Heart right ventricle (tissue), 16 donors: ENCODE data around the gene IMPG2. TPM values are rescaled to one million over a fixed set of nuclear protein-coding genes. Genes with fewer than 3 reads are reported as not detected.

Experiments
- ATAC-seq, 8 donors: fragments of 200-7000 bp; cut with Tn5 transposase; one replicate each; pipeline ENCODE4 v1.9.1; 2020; ENCODE audit warnings: mild to moderate bottlenecking in 8 of 8, moderate library complexity in 8 of 8, moderate number of reproducible peaks in 1 of 8
- DNase-seq, 2 donors: peaks; one replicate each; pipeline ENCODE4 v3.0.0-alpha.2; 2020
- H3K27ac ChIP-seq, 10 donors: fragments of 200-600 bp; sonication (generic) in 2 of 10; one replicate each; pipeline versions ENCODE4 v1.5.0 to v1.8.0; 2020 to 2022; ENCODE audit warnings: mild to moderate bottlenecking in 3 of 10
- H3K27me3 ChIP-seq, 7 donors: fragments of 200-600 bp; one replicate each; pipeline ENCODE4 v1.8.0; 2021 to 2022; ENCODE audit warnings: mild to moderate bottlenecking in 2 of 7
- H3K36me3 ChIP-seq, 9 donors: fragments of 200-600 bp; sonication (generic) in 1 of 9; one replicate each; pipeline versions ENCODE4 v1.5.0 to v1.8.0; 2020 to 2022; ENCODE audit warnings: mild to moderate bottlenecking in 2 of 9
- H3K4me1 ChIP-seq, 9 donors: fragments of 200-600 bp; sonication (generic) in 1 of 9; one replicate each; pipeline versions ENCODE4 v1.5.0 to v1.8.0; 2020 to 2022; ENCODE audit warnings: mild to moderate bottlenecking in 4 of 9
- H3K4me3 ChIP-seq, 10 donors: fragments of 200-600 bp; sonication (generic) in 2 of 10; one replicate each; pipeline versions ENCODE4 v1.5.0 to v1.8.0; 2020 to 2022; ENCODE audit warnings: mild to moderate bottlenecking in 7 of 10, moderate library complexity in 2 of 10
- H3K9me3 ChIP-seq, 11 donors: fragments of 200-600 bp in 10 of 11; sonication (generic) in 2 of 11; one replicate each; pipeline versions ENCODE4 v1.5.0 to v1.8.0; 2013 to 2022; ENCODE audit warnings: mild to moderate bottlenecking in 2 of 11, control low read depth in 1 of 11, moderate library complexity in 1 of 11
- WGBS, 2 donors: extraction: QIAGEN DNeasy Blood & Tissue Kit; methylation state at CpG; one replicate each; pipeline ENCODE4 v1.1.7; 2013; ENCODE audit warnings: inconsistent platforms in 1 of 2; 5-methylcytosine and 5-hydroxymethylcytosine counted together
- intact Hi-C, 10 donors: fragments of 100-400 bp; cut with DNase I; formaldehyde crosslinking; loops; one replicate each; pipeline versions ENCODE4 v1.11.1 to v1.14.2; 2022
- polyA plus RNA-seq, 2 donors: library from polyadenylated mRNA; stranded (reverse); fragments of 200-250 nt; gene quantifications; one replicate each; pipeline ENCODE4 v1.2.3, GENCODE V29; 2013
- total RNA-seq, 10 donors: library from RNA; stranded (reverse); fragmentation: NEBNext Ultra II Directional in 3 of 10; extraction: Animal tissue kit (Norgen Biotek cat#: 25700) in 3 of 10; gene quantifications; one replicate each; pipeline versions ENCODE4 v1.2.1 to v1.2.4, GENCODE V29; 2021 to 2023
- TF ChIP-seq, protein P1 (sequence below), 9 donors: fragments of 200-600 bp; sonication (generic) in 2 of 9; IDR thresholded peaks; one replicate each; pipeline versions ENCODE4 v1.5.0 to v1.8.0; 2021 to 2022; ENCODE audit warnings: antibody characterized with exemption in 9 of 9, mild to moderate bottlenecking in 5 of 9, moderate library complexity in 1 of 9
- donor health status: Arrhythmogenic right ventricular cardiomyopathy.
- donor health status: ischemic (EF 13 %, LVEDD 7.1; RV severe dilation, severe dysfunction).
- donor health status: healthy with polysubstance abuse.
- donor health status: DM: no; HTN: yes; CAD: no.
- donor health status: DM: no; HTN: no; CAD: no.
- donor health status: ischemic (EF 25% LVEDD 6.9; RV normal size, moderate dysfunction).
- donor health status: ischemic (EF 25% LVEDD 5.7; RV mildly dilated, moderate dysfunction).
- donor health status: healthy.
- donor health status: DM: yes; HTN: yes; CAD: no.
- donor health status: Ischemic cardiomyopathy.
- donor health status: ischemic (EF 35%, LVEDD 5.7; RV mildly dilated, moderate dysfunction).
- donor health status: nonischemic (EF 11% LVEDD 7.7; RV severe dilation, severe dysfunction).
- donor health status: DM: yes; HTN: yes; CAD: no.
- donor health status: PGD.
- donor health status: ischemic (EF 29% LVEDD 5.4; RV normal size, mild dysfunction).
- donor health status: nonischemic (EF 23%, LVEDD 6.1; RV moderate dilation, normal function).

Gene IMPG2
- total and polyA plus RNA-seq, 12 donors, result 0.04 to 0.40 (median 0.21) TPM; not detected in 1

DNA sequence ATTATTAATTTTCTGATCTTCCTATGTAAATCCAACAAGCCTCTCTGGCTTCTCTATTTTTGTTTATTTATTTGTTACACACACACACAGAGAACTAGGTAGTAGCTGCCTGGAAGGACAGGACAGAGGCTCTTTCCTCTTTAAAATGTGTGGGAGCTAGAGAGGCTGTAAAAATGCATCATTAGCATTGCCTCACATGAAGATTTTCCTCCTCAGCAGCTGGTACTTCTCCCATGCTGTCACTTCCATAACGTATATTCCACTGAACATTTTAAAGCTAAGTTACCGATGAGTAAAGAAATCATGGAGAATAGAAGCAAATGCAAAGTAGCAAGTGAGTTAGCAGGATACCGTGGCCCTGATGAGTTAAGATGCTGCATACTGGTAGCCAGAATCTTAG is 63.9 kb downstream of the IMPG2 start:
- ATAC-seq, result no peak
- Histone ChIP-seq H3K27ac (no peak overlapping the region), H3K36me3 (no peaks in the 10 kb centered on the region), H3K4me1 (peaks cover 0 to 8% (median 2%) of the 10 kb centered on the region in 9 donors), H3K27me3 (no peaks in the 10 kb centered on the region), H3K4me3 (no peak overlapping the region), H3K9me3 (no peaks in the 10 kb centered on the region)
- TF ChIP-seq, protein P1, sequence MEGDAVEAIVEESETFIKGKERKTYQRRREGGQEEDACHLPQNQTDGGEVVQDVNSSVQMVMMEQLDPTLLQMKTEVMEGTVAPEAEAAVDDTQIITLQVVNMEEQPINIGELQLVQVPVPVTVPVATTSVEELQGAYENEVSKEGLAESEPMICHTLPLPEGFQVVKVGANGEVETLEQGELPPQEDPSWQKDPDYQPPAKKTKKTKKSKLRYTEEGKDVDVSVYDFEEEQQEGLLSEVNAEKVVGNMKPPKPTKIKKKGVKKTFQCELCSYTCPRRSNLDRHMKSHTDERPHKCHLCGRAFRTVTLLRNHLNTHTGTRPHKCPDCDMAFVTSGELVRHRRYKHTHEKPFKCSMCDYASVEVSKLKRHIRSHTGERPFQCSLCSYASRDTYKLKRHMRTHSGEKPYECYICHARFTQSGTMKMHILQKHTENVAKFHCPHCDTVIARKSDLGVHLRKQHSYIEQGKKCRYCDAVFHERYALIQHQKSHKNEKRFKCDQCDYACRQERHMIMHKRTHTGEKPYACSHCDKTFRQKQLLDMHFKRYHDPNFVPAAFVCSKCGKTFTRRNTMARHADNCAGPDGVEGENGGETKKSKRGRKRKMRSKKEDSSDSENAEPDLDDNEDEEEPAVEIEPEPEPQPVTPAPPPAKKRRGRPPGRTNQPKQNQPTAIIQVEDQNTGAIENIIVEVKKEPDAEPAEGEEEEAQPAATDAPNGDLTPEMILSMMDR (IDR thresholded peaks at IDR 0.05), result no peak
- no peak for DNase-seq
- intact Hi-C loops, result loop anchor here in 1 of 10 donors (10.0 kb wide), 1 partner anchor 1088 kb away; no protein-coding TSS in a partner anchor
- 75 to 80% methylated on average over 3 of the region's 3 CpGs for WGBS, 2 donors

DNA sequence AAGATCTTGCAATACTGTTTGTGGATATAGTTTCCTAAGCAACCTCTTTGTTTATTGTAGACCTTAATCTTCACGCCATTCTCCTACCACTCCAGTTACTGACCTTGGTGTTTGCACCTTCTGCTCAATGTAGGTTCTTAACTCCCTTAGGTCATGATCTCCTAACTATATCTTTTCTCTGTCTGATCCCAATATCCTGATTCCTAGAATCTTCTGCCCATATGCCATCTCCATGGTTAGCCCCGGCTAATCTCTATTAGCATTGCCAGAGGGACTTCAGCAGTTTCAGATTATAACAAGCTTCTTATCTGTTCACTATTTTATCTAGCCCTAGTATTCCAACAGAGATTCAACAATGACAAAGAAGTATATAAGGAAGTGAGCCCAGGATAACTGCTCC is 64.9 kb downstream of the IMPG2 start:
- intact Hi-C loops, result loop anchor here in 1 of 10 donors (10.0 kb wide), 1 partner anchor 1089 kb away; no protein-coding TSS in a partner anchor
- Histone ChIP-seq H3K27me3 (no peaks in the 10 kb centered on the region), H3K4me3 (no peak overlapping the region), H3K27ac (no peak overlapping the region), H3K4me1 (no peaks in the 10 kb centered on the region), H3K9me3 (no peaks in the 10 kb centered on the region), H3K36me3 (no peaks in the 10 kb centered on the region)
- TF ChIP-seq, protein P1 (IDR thresholded peaks at IDR 0.05), result no peak
- ATAC-seq (no peak), DNase-seq (no peak)
- WGBS, 2 donors, result 77 to 79% methylated on average over 2 of the region's 2 CpGs

DNA sequence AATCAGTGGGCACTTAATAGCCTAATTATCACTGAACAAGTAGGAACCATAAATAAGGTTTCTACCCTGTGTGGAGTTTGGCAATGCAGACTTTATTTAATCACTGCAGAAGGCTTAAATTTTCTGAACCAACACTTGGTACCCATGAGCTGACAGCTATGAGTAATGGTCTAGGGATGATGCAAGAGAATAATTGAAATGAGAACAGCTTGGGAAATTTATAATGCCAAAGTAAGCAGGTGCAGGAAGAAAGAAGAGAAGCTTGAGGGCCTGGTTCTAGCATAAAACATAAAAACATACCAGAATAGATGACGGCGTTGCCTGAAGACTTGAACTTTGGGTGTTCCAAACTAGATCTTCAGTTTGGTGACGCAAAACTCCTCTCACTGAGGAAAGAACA is 67.0 kb downstream of the IMPG2 start:
- Histone ChIP-seq H3K4me3 (no peak overlapping the region), H3K4me1 (peaks cover 0 to 4% (median 0%) of the 10 kb centered on the region in 9 donors), H3K9me3 (no peaks in the 10 kb centered on the region), H3K27ac (no peak overlapping the region), H3K27me3 (no peaks in the 10 kb centered on the region), H3K36me3 (no peaks in the 10 kb centered on the region)
- TF ChIP-seq, protein P1 (IDR thresholded peaks at IDR 0.05), result no peak
- ATAC-seq (no peak), DNase-seq (no peak)
- WGBS, 2 donors, result 96 to 99% methylated on average over 3 of the region's 3 CpGs
- intact Hi-C loops, result loop anchor here in 1 of 10 donors (10.0 kb wide), 1 partner anchor 1091 kb away; no protein-coding TSS in a partner anchor

DNA sequence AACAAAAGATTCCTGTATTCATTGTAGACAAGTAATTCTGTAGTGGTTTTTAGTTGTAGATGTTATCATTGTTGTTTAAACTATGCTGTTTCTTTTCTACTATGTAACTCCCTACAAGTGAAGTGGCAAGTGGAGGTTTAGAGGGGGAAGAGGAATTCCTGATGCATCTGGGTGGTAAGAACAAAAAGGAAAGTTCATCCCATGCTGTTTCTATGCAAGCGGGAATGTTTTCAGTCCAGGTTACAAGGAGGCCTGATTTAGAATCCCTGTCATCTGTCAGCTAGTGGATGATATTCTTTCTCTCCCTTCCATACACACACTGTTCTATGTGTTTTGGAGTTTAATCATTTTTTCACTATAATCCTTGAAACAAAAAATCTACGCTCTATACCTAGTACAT is 67.4 kb downstream of the IMPG2 start:
- peaks cover 0 to 4% (median 0%) of the 10 kb centered on the region in 9 donors for H3K4me1 ChIP-seq
- 95 to 97% methylated on average over 2 of the region's 2 CpGs for WGBS, 2 donors
- DNase-seq (no peak), ATAC-seq (no peak)
- H3K36me3 ChIP-seq, result no peaks in the 10 kb centered on the region
- no peaks in the 10 kb centered on the region for H3K27me3 ChIP-seq
- H3K4me3 ChIP-seq, result no peak overlapping the region
- TF ChIP-seq, protein P1 (IDR thresholded peaks at IDR 0.05), result no peak
- intact Hi-C loops, result loop anchor here in 1 of 10 donors (10.0 kb wide), 1 partner anchor 1092 kb away; no protein-coding TSS in a partner anchor
- H3K9me3 ChIP-seq, result no peaks in the 10 kb centered on the region
- H3K27ac ChIP-seq, result no peak overlapping the region
